Breast epithelium (tissue), 4 donors: Measurements from ENCODE around the gene PC. TPM values are rescaled to one million over a fixed set of nuclear protein-coding genes. Genes with fewer than 3 reads are reported as not detected.

Source experiments
- DNase-seq, 2 donors: peaks; one replicate each; pipeline ENCODE4 v3.0.0-alpha.2; 2019; ENCODE audit warnings: low spot score in 2 of 2
- H3K27ac ChIP-seq, 2 donors: fragments of 200-600 bp; sonication (generic) in 1 of 2; one replicate each; pipeline ENCODE4 v1.5.1; 2016 to 2019; ENCODE audit warnings: mild to moderate bottlenecking in 1 of 2
- H3K27me3 ChIP-seq, 2 donors: fragments of 200-600 bp; sonication (generic) in 1 of 2; one replicate each; pipeline versions ENCODE4 v1.5.1 to v1.6.0; 2017 to 2019; ENCODE audit warnings: control low read depth in 1 of 2, mild to moderate bottlenecking in 1 of 2
- H3K36me3 ChIP-seq: fragments of 200-600 bp; one replicate; pipeline ENCODE4 v1.5.1; 2019
- H3K4me1 ChIP-seq, 2 donors: fragments of 200-600 bp; sonication (generic); one replicate each; pipeline ENCODE4 v1.5.1; 2016 to 2019; ENCODE audit warnings: control low read depth in 1 of 2
- H3K4me3 ChIP-seq, 3 donors: fragments of 200-600 bp; sonication (generic); 1 replicate in 2 of 3; 2 replicates in 1 of 3; pipeline ENCODE4 v1.5.1; 2016 to 2019; ENCODE audit warnings: mild to moderate bottlenecking in 3 of 3, moderate library complexity in 2 of 3
- H3K9me3 ChIP-seq, 2 donors: fragments of 200-600 bp; sonication (generic) in 1 of 2; one replicate each; pipeline ENCODE4 v1.5.1; 2016 to 2019; ENCODE audit warnings: control low read depth in 1 of 2
- POLR2A ChIP-seq: fragments of 450-650 bp; IDR thresholded peaks from one replicate; pipeline ENCODE4 v1.6.1; 2016; ENCODE audit warnings: antibody characterized with exemption, mild to moderate bottlenecking, moderate library complexity
- POLR2AphosphoS5 ChIP-seq, 3 donors: sonication (generic); formaldehyde crosslinking; IDR thresholded peaks; one replicate each; pipeline ENCODE4 v1.6.1; 2017; ENCODE audit warnings: antibody characterized with exemption in 3 of 3
- intact Hi-C: fragments of 100-400 bp; cut with DNase I; formaldehyde crosslinking; loops from one replicate; pipeline ENCODE4 v1.15.1; 2023; ENCODE audit warnings: low total_unique reads
- total RNA-seq, 3 donors: library from RNA; depleted of rRNA; stranded (reverse); fragments of >200 nt; gene quantifications; one replicate each; pipeline ENCODE4 v1.1.0, GENCODE V29; 2016
- TF ChIP-seq, protein P1 (sequence below), 3 donors: fragments of 450-650 bp; IDR thresholded peaks; one replicate each; pipeline ENCODE4 v1.5.1; 2016 to 2017; ENCODE audit warnings: antibody characterized with exemption in 3 of 3, mild to moderate bottlenecking in 3 of 3, moderate library complexity in 3 of 3

PC gene
- total RNA-seq, 3 donors from 2014 or later, result 35.4 to 137 (median 50.2) TPM

DNA sequence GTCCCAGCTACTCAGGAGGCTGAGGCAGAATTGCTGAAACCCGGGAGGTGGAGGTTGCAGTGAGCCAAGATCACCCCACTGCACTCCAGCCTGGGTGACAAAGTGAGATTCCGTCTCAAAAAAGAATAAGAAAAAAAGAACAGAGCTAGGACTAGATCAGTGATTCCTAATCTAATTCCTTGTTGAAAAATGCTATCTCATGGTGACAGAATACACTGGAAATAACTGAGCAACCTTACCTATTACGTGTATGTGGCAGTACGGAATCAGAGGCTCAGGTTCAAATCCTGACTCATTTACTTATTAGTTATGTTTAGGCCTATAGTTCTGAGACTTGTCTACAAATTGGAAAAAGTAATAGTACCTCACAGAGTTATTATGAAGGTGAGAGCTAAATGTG lies 134.5 kb downstream of the PC start:
- no peak overlapping the region for H3K4me3 ChIP-seq
- DNase-seq, result no peak
- intact Hi-C loops, result no loop called here
- H3K27me3 ChIP-seq, result no peaks in the 10 kb centered on the region
- no peaks in the 10 kb centered on the region for H3K4me1 ChIP-seq
- no peaks in the 10 kb centered on the region for H3K36me3 ChIP-seq
- TF ChIP-seq POLR2AphosphoS5 (IDR thresholded peaks at IDR 0.05) (no peak), POLR2A (no peak)
- TF ChIP-seq, protein P1, sequence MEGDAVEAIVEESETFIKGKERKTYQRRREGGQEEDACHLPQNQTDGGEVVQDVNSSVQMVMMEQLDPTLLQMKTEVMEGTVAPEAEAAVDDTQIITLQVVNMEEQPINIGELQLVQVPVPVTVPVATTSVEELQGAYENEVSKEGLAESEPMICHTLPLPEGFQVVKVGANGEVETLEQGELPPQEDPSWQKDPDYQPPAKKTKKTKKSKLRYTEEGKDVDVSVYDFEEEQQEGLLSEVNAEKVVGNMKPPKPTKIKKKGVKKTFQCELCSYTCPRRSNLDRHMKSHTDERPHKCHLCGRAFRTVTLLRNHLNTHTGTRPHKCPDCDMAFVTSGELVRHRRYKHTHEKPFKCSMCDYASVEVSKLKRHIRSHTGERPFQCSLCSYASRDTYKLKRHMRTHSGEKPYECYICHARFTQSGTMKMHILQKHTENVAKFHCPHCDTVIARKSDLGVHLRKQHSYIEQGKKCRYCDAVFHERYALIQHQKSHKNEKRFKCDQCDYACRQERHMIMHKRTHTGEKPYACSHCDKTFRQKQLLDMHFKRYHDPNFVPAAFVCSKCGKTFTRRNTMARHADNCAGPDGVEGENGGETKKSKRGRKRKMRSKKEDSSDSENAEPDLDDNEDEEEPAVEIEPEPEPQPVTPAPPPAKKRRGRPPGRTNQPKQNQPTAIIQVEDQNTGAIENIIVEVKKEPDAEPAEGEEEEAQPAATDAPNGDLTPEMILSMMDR (IDR thresholded peaks at IDR 0.05), result no peak
- H3K9me3 ChIP-seq, result no peaks in the 10 kb centered on the region
- no peak overlapping the region for H3K27ac ChIP-seq

DNA sequence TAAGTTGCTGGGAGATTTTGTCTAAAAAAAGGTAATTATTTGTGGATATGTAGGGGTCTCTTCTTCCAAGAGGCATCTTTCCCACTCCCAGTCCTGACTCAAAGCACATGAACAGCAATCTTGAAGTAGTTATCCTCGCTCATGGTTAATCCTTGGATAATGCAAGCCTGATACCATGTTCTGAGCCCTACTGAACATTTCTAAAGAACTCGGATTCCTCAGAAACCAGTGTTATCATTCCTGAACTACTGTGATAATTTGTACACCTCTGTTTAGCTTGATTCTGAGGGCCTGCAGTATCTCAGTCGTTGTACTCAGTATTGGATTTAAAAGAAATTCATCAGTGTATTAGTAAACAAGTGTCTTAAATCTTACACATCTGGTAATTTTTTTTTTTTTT lies 137.3 kb downstream of the PC start:
- TF ChIP-seq, protein P1 (IDR thresholded peaks at IDR 0.05), result no peak
- no peak for TF ChIP-seq POLR2A
- no peak for TF ChIP-seq POLR2AphosphoS5 (IDR thresholded peaks at IDR 0.05)
- no peak for DNase-seq
- no peaks in the 10 kb centered on the region for H3K27me3 ChIP-seq
- no peak overlapping the region for H3K27ac ChIP-seq
- H3K9me3 ChIP-seq, result no peaks in the 10 kb centered on the region
- no peaks in the 10 kb centered on the region for H3K36me3 ChIP-seq
- H3K4me3 ChIP-seq, result no peak overlapping the region
- intact Hi-C loops, result no loop called here
- H3K4me1 ChIP-seq, result no peaks in the 10 kb centered on the region

DNA sequence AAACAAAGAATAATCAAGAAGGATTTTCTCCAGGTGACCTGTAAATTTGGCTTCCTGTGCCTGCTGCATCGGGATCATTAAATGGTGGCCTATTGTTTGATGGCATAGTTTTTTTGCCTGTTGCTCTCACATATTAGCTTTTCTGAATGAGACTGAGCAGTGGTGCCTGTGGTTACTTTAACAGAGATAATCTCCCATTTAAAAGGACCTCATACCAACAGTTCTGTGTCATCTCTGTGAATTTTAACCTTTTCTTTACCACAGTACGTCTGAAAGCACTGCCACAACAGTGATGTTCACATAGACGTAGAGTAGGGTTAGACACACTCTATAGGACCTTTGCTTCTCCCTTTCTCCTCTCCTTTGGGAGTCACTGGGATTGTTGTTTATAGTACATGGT lies 137.8 kb downstream of the PC start:
- Histone ChIP-seq H3K4me3 (no peak overlapping the region), H3K27ac (no peak overlapping the region), H3K4me1 (no peaks in the 10 kb centered on the region), H3K9me3 (no peaks in the 10 kb centered on the region), H3K36me3 (no peaks in the 10 kb centered on the region), H3K27me3 (no peaks in the 10 kb centered on the region)
- TF ChIP-seq POLR2AphosphoS5 (IDR thresholded peaks at IDR 0.05) (no peak), POLR2A (no peak)
- TF ChIP-seq, protein P1 (IDR thresholded peaks at IDR 0.05), result no peak
- intact Hi-C loops, result no loop called here
- no peak for DNase-seq

DNA sequence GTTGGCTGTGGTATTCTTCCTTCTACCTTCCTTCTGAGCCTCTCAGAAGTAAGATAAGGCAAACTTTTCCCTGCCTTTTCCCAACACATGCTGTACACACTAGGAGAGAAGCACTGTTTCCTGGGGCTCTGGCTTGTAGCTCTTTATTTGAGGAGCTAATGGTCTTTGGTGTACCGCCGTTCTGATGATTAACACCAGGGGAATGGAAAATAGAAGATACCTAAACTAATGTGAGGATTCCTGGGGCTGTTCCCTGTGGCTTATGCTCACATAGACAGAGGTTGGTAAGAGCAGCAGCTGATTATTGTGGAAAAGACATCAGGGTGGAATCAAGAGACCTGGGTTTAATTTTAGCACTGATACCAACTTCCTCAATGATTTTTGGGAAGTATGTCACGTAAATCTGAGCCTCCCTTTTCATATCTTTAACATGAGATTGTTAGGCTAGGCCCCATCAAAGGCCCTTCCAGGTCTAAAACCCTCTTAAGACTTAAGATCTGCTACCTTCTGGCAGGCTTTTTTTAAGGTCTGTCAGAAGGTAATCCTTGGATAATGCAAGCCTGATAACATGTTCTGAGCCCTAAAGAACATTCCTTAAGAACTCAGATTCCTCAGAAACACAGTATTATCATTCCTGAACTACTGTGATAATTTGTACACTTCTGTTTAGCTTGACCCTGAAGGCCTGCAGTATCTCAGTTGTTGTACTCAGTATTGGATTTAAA lies 139.8 kb downstream of the PC start:
- H3K27me3 ChIP-seq, result no peaks in the 10 kb centered on the region
- H3K4me1 ChIP-seq, result no peaks in the 10 kb centered on the region
- H3K4me3 ChIP-seq, result no peak overlapping the region
- H3K36me3 ChIP-seq, result no peaks in the 10 kb centered on the region
- no peaks in the 10 kb centered on the region for H3K9me3 ChIP-seq
- TF ChIP-seq POLR2A (no peak), POLR2AphosphoS5 (IDR thresholded peaks at IDR 0.05) (no peak)
- TF ChIP-seq, protein P1 (IDR thresholded peaks at IDR 0.05), result no peak
- H3K27ac ChIP-seq, result no peak overlapping the region
- intact Hi-C loops, result no loop called here
- DNase-seq, result no peak

DNA sequence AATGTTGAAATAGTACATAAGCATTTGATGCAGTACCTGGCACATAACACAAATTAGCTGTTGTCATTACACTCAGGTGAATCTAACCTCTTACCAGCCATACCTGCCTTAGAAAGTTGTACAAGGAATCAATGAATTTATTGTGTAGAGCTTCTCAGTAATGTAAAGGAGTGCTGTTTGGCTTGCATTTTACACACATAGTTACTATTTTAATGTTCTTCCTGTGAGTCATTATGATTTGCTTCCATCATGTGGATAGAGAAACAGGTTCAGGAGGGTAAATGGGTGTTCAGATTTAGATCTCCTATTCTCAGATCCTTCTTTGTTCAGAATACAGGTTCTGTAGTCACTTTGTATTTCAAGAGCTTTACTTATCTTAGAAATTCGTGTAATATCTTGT lies 142.5 kb downstream of the PC start:
- no peak for TF ChIP-seq POLR2A
- TF ChIP-seq POLR2AphosphoS5 (IDR thresholded peaks at IDR 0.05), result no peak
- TF ChIP-seq, protein P1 (IDR thresholded peaks at IDR 0.05), result no peak
- no peak for DNase-seq
- intact Hi-C loops, result no loop called here
- no peak overlapping the region for H3K4me3 ChIP-seq
- H3K4me1 ChIP-seq, result no peaks in the 10 kb centered on the region
- no peak overlapping the region for H3K27ac ChIP-seq
- H3K9me3 ChIP-seq, result no peaks in the 10 kb centered on the region
- no peaks in the 10 kb centered on the region for H3K27me3 ChIP-seq
- H3K36me3 ChIP-seq, result no peaks in the 10 kb centered on the region
